Stimulated activated CD4-positive, alpha-beta T cell treated with anti-CD3 and anti-CD28 coated beads, Interleukin-2, amount 100 ng/mL, for 4 hours (primary cell): Measurements from ENCODE around the gene FOXJ3.

ENCODE experiments used
- DNase-seq: peaks from one replicate; pipeline ENCODE4 v3.0.0-alpha.2; 2020; ENCODE audit warnings: low read depth

FOXJ3 gene

DNA sequence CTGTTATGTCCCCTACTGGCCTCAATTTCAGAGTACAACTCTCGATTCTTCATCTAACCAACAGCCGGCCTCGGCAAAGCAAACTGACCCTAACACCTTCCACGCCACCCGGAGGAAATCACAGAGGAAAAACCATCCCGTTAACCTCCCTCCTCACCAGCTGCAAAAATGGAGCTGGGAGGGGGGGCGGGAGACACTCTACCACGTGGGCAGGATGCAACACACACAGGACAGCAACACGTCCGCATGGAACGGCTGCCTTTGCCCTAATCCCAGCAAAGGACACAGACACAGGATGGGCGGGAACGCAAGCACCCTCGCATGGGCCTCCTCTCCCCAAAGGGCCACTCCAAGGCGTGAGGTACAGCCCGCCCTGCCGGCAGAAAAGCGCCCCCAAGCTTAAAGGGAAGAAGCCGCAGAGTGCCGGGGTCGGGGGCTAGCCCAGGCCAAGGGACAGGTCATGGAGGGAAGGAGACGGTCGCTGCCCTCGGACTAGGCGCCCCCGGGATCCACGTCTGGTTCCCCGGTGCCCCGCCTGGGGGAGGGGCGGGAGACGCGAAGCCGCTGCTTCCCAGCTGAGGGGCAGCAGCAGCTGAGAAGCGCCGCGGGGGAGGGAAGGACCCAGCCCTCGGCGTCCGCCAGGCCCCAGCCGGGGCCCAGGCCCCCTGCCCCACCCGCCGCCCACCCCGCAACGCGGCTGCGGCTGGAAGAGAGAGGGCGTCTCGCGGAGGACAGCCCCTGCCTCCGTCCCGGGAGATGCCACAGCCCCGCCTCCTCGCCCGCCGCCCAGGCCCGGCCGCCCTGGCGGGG, 590 bp downstream of the FOXJ3 start:
- DNase-seq = no peak

- no peak for DNase-seq
Observed at GRCh38 chr1:42333662-42334239, 1.3 kb downstream of the FOXJ3 start.

- no peak for DNase-seq
Observed at GRCh38 chr1:42332877-42333276, 2.2 kb downstream of the FOXJ3 start.

DNA sequence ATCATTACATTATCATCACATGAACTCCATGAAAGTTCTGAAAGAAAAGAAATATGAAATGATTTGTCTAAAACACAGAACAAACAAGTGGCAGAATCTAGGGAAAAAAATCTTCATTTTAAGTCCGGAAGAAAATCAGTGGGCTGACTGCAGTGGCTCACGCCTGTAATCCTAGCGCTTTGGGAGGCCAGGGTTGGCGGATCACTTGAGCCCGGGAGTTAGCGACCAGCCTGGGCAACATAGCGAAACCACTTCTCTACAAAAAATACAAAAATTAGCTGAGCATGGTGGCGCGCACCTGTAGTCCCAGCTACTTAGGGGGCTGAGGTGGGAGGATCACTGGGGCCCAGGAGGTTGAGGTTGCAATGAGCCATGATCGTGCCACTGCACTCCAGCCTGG, 4.8 kb downstream of the FOXJ3 start:
- no peak for DNase-seq

DNA sequence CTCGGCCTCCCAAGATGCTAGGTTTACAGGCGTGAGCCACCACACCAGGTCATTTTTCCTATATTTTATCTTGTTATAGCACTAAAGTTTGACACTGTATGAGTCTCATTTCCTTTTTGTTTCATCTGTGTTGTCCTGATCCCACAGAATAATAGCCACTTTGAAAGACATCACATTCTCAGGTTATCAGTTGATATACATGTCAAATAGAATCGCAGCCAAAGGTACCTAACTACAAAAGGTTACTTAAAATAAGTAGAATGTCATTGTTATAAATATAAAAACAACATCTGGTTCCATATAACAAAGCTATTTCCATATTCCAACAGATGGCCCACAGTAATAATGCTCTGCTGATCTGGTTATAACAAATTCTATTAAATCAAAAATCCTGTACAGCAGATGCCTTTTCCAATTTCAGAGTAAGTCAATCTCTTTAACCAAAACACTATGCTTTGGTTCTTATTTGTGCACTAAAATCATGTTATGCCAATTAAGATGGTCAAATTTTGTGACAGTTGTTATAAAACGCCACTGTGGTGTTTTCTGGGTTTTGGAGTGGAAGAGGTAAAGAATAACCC, 6.0 kb downstream of the FOXJ3 start:
- no peak for DNase-seq

DNA sequence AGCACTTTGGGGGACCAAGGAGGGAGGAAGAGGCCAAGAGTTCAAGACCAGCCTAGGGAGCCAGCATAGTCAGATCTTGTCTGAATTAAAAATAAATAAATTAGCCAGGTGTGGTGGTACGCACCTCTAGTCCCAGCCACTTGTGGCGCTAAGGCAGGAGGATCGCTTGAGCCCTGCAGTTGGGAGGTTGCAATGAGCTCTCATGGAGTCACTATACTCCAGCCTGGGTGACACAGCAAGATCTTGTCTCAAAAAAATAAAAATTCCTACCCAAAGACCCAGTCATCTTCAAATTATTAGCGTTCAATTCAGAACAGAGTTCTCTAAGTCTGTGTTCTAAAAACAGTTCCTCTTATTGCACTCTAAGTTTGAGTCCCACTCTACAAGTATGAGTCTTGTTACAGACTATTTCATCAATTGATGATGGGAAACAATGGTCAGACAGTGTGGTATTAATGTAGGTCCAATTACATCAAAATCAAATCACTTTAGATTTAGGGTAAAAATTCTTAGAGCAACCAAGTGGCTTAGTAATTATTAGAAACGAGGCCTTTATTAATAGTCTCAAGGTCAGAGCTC, 6.9 kb downstream of the FOXJ3 start:
- DNase-seq = no peak

DNA sequence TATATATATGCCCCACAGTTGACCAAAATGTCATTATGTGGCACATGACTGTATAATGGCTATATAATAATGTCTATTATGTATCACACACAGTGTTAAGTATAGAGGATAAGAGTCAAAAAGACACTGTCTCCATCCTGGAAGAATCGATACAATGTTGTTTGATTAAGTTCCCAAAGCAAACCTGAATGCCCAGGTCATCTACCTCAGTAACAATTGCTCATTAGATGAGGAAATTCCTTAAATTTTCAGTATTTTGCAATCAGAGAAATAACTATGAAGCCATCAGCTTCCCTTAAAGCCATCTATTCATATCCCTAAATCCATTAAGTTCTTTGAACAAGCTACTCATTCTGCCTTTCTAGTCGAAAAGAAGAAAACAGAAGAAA, 10.0 kb downstream of the FOXJ3 start:
- DNase-seq = no peak

DNA sequence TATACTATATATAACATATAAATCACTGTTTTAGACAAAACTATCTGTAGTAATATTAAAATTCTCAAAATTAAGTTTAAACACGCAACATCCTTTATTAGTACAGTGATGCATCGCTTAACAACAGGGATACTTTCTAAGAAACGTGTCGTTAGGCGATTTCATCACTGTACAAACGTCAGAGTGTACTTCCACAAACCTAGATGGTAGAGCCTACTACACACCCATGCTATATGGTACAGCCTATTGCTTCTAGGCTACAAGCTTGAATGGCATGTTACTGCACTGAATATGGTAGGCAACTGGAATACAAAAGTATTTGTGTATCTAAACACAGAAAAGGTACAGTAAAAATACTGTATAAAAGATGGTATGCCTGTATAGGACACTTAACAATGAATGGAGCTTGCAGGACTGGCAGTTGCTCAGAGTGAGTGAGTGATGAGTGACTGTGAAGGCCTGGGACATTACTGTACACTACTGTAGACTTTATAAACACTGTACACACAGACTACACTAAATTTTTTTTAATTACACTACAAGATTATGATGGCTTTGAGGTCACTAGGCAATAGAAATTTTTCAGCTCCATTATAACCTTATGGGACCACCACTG, 10.5 kb downstream of the FOXJ3 start:
- no peak for DNase-seq

DNA sequence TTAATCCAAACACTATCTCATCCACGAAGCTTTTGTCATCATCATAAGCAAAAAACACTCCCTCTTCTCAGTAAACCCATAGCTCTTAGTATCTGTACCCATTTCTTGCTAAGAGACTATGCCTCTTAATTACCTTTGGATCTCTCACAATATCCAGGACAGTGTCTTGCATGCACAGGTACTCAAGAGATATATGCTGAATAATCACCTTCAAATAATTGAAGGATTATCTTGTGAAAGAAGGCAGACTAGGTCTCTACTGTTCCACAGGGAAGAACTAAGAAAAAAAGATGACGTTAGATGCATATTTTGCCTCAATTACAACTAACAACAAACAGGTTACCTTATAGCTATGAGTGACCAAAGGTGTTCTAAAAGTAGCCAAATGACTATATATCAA, 11.5 kb downstream of the FOXJ3 start:
- DNase-seq = no peak

GRCh38 chr1:42322577-42322976, 12.5 kb downstream of the FOXJ3 start:
- DNase-seq = no peak

DNA sequence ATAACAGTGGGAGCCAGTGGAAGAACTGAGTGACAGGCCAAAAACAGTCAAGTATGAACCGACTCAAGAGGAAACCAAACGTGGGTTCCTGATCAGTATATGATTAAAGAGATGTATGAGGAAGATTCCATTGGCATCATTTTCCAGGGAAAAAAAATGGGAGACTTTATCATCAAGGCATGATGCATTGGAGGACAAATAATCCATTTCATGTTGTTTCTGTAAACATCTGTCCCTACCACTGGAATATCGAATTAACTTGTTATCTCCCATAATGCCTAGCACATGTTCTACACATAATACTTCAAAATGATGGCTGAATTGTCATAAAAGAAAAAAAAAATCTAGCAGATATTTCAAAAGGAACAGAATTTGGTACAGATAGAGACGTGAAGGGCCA, 13.3 kb downstream of the FOXJ3 start:
- DNase-seq = no peak

GRCh38 chr1:42320708-42321107, 14.3 kb downstream of the FOXJ3 start:
- no peak for DNase-seq

- no peak for DNase-seq
Observed at GRCh38 chr1:42319871-42320484, 15.1 kb downstream of the FOXJ3 start.

GRCh38 chr1:42319128-42319851, 15.7 kb downstream of the FOXJ3 start:
- DNase-seq = no peak

DNA sequence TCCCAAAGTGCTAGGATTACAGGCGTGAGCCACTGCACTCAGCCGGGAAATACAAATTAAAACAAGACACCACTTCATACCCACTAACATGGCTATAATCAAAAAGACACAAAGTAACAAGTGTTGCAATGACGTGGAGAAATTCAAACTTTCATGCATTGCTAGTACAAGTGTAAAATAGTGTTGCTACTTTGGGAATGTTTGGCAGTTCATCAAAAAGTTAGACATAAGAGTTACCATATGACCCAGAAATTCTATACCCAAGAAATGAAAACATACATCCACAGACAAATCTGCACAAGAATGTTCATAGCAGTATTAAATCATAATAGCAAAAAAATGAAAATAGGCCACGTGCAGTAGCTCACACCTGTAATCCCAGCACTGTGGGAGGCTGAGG, 16.4 kb downstream of the FOXJ3 start:
- DNase-seq = no peak

GRCh38 chr1:42317308-42317707, 17.7 kb downstream of the FOXJ3 start:
- no peak for DNase-seq

GRCh38 chr1:42316292-42316691, 18.7 kb downstream of the FOXJ3 start:
- DNase-seq = no peak

DNA sequence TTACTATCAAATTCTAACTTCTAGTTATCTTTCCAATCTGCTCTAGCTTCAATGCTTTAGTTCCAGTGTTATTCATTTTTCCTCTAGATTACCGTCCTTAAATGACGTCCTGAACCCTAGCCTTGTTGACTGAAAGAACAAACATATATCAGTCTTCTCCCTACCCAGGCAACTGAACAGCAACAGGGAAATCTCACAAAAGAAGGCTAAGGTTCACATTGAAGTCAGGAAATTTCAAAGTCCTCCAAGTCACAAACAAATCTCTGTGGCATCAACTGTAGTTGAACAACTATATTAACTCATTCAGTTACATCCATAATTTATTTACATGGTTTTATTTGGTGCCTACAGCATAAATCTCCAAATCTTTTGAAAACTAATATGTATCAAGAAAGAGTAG, 19.5 kb downstream of the FOXJ3 start:
- no peak for DNase-seq

DNA sequence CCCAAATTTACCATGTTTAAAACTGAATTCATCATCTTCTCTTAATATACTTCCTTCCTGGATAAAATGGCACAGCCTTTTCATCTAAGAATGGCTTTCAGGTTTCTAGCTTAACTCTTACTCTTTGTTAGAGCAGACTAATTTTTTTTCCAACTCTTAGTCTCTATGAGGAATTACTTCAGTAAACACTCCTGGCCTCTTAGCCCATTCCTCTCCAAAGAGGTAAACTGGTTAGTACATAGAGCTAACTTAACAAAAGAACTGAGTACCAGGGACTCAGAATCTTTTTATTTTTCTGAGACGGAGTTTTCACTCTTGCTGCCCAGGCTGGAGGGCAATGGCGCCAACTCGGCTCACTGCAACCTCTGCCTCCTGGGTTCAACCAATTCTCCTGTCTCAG, 21.1 kb downstream of the FOXJ3 start:
- no peak for DNase-seq

DNA sequence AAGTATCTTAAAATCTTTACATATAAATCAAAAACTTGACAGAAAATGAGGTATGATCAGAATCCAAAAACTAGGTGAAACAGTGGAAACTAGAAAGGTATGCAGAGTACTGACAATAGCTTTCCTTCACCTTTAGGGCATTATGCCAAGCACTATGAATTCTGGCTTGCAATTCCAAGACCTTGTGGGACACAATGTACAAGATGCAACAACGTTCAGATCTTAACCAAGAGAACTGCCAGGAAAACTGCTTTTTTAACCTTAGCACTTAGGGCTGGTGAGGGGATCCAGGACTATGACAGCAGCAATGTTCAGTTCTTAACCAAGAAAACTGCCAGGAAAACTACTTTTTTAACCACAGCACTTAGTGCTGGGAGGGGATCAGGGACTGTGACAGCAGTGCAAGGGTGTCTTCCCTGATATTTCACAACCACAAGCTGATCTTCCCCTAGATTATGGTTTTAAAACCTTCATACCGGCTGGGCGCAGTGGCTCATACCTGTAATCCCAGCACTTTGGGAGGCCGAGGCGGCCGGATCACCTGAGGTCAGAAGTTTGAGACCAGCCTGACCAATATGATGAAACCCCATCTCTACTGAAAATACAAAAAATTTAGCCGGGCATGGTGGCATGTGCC, 22.3 kb downstream of the FOXJ3 start:
- DNase-seq = no peak

GRCh38 chr1:42311897-42312296, 23.1 kb downstream of the FOXJ3 start:
- DNase-seq = no peak
